Stimulated activated CD8-positive, alpha-beta memory T cell treated with anti-CD3 and anti-CD28 coated beads, Interleukin-12 subunit alpha, Interleukin-12 subunit beta, amount 100 ng/mL, for 4 hours (primary cell): ENCODE data around the gene CXCL3.
"Not testable (repeated sequence)": the region's sequence is repeated elsewhere in the genome, so short reads cannot be mapped to it uniquely, and the experiment has no call there.

Source experiments
- DNase-seq: peaks from one replicate; pipeline ENCODE4 v3.0.0-alpha.2; 2020; ENCODE audit warnings: low read depth

The CXCL3 gene

DNA sequence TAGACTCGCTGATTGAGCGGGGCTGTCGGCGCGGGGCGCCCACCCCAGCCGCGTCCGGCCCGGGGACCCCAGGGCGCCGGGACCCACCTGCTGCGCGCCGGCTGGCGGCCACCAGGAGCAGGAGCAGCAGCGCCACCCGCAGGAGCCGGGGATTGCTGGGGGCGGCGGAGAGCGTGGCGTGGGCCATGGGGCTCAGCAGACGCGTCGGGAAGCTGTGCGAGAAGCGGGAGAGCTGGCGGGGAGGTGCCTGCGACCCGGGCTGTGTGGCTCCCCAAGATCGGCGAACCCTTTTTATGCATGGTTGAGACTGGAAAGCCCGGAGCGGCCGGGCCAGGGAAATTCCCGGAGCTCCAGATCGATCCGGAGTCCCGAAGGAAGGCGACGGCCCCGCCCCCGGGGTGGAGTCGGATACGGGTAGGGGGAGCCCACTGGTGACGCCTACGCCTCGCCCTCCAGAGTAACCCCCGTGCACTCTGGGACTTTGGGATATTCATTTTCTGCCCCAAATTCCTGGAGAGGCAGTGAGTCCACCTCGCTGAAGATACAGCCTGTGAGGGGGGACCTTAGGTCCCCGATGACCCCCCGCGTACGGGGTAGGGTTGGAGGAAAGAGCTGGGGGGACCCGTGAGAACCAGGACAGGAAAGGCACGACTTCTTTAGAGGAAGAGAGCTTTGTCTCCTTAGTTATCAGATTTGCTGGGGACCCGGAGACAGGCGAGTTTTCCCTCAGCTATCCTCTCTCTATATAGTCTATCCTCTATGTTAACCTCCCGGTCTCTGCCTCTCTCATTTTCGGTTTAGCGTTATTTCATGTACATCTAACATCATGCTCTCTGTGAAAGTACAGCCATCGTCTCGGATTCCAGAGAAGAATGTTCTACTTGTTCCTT is at the start of gene CXCL3:
Gene CXCL3, minus strand, starts transcription at position 265 of the 890 bp plus-strand sequence. Its CDS starts 78 bp downstream, at position 187.
- DNase-seq, result no peak

DNA sequence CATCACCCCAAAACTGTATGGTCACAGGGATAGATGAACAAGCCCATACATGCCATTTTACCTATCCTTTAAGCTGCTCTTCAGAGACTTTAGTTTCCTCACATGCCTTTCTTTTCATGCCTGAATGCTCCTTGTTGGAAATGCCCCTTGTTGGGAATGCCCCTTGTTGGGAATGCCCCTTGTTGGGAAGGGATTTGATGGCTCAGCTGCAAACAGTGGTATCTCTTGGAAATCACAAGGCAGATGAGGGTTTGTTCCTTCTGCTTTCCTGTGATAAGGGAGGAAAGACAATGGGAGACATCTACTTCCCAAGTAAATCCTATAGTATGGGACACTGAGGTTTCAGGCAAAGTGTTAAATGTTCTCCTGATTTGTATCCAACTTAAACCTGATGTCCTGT is 49.0 kb upstream of the CXCL3 start:
- DNase-seq, result no peak

DNA sequence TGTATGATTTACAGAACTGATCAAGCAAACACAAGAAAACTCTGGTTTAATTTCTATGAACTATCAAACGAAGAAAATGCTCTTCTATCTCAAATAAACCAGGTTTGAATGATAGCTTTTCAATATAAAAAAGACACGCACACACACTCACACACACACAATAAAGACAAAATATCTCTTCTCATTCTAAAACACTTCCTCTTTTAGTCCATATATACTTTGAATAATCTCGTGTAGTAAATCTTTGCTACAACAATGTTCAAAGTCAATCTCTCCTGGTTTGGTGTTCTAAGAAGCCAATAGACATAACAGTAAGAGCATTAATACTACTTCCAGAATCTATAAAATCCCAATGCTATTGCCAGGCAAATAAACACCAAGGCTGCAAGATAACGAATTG is 47.2 kb upstream of the CXCL3 start:
- no peak for DNase-seq

DNA sequence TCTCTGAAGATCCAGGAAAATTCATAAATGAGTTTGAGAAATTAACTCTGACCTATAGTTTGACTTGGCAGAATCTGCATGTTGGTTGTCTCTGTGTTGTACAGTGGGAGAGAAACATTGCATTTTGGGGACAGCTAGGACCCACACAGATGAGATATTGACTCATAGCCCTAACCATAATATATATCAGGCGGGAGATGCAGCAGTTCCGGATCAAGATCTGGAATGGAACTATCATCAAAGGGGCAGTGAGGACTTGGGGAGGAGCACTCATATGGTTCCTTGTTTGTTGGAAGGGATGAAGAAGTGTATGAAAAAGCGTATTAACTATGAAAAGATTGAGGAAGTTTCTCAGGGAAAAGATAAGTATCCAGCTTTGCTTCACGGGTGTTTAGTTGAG is 46.5 kb upstream of the CXCL3 start:
- DNase-seq, result no peak

DNA sequence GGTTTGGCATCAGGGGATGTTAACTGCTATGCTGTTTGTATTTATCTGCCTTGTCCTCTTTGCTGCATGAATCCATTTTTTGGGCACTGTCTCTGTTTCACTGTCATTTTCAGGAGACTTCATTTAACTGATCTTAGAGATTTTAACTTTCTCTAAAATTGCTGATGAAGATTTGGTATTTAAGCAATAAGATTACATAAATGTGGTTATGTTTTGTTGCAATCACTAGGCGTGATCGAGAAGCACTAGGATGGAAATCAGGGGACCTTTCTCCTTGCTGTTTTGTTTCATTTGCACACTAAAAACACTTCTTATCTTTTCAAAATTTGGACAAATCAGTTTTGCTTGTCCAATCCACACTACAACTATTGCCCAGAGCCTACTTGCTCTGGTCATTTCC is 45.1 kb upstream of the CXCL3 start:
- no peak for DNase-seq

DNA sequence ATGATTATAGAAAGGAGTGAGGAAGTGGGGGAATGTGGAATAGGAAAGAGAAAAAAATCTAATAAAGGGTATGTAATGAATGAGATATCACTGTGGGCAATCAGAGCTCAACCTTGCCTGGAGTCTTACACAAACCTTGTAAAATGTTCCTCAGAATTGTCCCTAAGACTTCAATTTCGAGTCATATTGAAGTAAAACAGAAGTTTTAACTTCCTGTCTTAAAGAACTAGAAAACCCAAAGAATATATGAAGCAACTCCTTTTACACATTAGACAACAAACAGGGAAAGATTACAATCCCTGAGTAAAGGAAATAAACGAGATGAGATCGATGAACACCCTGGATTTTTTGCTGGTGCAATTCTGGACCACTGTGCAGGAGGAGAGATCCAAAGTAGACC is 42.5 kb upstream of the CXCL3 start:
- no peak for DNase-seq

DNA sequence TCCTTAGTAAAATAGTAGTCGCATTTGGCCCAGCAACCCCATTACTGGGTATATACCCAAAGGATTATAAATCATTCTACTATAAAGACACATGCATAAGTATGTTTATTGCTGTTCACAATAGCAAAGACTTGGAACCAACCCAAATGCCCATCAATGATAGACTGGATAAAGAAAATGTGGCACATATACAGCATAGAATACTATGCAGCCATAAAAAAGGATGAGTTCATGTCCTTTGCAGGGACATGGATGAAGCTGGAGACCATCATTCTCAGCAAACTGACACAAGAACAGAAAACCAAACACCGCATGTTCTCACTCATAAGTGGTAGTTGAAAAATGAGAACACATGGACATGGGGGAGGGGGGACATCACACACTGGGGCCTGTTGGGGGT is 41.9 kb upstream of the CXCL3 start:
- not testable (repeated sequence) for DNase-seq

DNA sequence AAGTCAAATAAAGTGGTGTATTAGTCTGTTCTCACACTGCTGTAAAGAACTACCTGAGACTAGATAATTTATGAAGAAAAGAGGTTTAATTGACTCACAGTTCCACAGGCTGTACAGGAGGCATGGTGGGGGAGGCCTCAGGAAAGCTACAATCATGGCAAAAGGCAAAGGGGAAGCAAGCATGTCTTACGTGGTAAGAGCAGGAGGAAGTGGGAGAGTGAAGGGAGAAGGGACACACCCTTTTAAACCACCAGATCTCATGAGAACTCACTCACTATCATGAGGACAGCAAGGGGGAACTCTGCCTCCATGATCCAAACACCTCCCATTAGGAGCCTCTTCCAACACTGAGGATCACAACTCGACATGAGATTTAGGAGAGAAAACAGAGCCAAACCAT is 40.5 kb upstream of the CXCL3 start:
- DNase-seq, result not testable (repeated sequence)

DNA sequence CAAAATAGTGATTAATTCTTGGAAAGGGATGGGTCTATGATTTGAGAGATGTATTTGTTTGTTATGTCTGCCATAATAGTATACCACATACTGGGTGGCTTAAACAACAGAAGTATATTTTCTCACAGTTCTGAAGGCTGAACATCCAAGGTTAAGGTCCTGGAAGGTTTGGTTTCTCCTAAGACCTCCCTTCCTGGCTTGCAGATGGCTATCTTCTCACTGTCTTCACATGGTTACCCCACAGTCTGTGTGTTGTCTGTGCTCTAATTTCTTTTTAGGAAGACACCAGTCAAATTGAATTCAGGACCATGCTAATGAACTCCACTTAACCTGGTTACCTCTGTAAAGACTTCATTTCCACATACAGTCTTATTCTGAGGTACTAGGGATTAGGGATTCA is 34.9 kb upstream of the CXCL3 start:
- no peak for DNase-seq

DNA sequence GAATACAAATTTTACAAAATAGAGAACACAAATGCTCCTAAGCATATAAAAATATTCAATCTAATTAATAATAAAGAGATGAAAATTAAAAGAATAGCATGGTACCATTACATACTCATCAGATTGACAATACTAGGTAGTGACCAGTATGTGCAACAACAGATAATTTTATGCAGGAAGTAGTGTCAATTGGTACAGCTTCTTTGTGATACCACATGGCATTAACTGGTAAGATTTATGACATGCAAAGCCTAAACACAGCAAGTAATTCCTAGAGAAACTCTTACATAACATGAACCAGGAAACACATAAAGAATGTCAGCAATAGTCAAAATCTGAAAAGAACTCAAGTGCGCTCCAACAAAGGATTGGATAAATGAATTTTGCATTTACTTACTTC is 34.2 kb upstream of the CXCL3 start:
- DNase-seq, result no peak

DNA sequence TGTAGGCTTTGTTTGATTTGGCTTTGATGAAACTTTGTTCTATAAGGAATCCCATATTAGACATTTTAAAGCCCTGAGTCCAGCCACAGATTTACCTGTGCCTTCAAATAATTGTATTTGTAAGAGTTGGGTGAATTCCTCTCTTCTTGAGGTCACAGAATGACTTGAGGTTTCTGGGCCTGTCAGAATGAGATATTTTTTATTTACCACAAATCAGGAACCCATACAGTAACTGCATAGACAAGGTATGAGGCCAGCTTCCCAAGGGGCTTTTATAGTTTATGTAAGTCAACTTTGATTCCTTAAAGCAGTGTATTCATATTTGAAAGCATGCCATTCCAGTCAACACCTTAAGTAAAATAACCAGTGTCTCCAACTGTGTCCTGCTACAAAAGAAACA is 29.1 kb upstream of the CXCL3 start:
- DNase-seq, result no peak

DNA sequence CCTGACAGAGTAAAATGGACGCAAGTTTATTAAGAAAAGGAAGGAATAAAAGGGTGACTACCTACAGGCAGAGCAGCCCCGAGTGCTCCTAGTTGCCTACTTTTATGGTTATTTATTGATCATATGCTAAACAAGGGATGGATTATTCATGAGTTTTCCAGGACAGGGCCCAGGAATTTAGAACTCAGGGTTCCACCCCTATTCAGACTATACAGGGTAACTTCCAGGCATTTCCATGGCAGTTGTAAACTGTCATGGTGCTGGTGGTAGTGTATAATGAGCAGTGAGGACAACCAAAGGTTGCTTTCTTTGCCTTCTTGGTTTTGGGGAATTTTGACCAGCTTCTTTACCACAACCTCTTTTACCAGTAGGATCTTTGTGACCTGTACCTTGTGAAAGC is 27.7 kb upstream of the CXCL3 start:
- DNase-seq, result no peak

DNA sequence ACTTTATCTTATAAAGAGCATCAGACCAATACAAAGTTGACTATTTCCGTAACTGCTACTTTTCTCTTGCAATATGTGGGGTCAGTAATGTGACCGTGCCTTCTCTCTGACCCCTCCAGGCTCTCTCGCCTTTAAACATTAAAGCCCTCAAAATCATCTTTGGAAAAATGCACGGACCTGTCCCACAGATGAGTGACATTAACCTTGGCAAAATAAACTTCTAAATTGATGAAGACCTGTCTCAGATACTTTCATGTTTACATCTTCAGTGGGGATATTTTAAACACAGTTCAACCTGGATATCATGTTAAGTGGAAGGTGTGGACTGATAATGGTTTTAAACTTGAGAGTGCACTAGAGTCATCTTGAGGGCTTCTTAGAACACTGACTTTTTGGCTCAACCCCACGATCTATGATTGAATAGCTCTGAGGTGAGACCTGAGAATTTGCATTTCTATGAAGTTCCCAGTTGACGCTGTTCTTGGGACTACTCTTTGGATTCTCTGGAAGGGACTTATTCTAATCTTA is 26.7 kb upstream of the CXCL3 start:
- no peak for DNase-seq

DNA sequence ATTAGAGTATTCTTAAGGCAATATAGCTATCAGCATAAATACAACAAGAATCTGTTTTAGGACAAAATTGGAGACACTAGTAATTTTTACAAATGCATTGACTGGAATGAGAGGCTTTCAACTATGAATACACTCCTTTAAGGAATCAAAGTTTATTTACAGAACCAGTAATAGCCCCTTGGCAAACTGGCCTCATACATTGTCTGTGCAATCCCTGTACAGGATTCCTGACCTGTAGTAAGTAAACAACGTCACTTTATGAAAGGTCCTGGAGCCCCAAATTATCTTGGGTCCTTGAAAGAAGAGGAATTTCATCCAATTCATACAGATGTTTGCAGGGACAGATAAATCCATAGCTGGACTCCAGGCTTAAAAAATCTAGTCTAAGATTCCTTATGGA is 25.4 kb upstream of the CXCL3 start:
- no peak for DNase-seq

DNA sequence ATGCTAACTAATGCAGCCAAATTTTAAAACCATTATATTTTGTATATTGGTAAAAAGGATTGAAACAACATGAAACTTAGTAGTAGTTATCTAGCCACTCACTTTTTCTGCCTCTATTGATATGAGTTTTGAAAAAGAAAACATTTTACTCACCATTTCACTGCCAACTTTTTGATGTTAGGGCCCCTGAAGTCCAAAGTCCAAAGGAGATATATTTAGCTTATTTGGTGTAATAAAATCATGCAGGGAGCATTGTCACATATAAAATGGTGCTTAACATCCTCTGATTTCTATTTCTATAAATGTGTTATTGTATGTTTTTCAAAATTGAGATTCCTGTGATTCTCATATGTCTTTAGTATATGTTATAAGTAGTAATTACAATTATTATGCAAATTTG is 24.5 kb upstream of the CXCL3 start:
- no peak for DNase-seq

DNA sequence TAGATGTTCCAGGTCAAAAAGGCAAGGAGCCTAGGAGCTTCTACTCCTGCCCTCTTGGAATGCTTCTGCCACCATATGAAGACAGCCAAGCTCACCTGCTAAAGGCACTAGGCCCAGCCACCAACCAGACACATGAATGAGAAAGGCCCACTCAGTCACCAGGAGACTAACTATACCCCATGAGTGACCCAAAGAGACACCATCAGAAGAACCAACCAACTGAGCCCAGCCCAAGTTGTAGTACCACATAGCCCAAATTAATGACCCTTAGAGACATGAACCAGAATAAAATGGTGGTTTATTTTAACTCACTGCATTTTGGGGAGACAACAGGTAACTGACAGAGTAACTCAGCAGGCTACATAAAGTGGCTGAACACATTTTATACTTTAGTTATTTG is 22.9 kb upstream of the CXCL3 start:
- no peak for DNase-seq

DNA sequence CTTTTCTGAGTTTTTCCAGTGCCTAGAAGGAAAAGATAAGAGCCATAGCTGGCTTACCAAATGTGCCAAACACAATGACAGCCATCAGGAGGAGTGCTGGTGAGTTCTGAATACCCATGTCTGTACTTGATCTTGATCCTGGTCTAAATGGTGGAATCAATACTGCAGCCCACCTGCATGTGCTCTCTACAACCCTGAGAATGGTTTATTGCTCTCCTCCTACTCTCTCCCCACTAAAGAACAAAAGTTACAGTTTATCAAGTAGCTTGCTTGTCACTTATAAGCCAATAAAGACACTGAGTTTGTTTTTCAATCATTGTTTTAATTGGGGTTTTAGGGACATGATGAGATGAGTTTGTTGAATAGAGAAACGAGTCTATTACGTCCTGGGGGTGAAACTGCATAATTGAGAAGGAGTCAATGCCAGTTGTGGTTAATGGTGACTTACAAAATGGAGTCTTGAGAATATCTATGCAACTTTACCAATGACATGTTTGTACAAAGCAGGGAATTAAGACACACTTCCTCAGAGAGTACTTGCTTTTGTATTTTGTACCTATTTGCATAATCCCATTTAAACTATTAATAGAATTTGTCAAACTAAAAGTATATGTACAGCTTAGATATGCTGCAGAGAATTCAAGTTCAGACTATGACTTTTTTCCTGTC is 20.8 kb upstream of the CXCL3 start:
- no peak for DNase-seq

DNA sequence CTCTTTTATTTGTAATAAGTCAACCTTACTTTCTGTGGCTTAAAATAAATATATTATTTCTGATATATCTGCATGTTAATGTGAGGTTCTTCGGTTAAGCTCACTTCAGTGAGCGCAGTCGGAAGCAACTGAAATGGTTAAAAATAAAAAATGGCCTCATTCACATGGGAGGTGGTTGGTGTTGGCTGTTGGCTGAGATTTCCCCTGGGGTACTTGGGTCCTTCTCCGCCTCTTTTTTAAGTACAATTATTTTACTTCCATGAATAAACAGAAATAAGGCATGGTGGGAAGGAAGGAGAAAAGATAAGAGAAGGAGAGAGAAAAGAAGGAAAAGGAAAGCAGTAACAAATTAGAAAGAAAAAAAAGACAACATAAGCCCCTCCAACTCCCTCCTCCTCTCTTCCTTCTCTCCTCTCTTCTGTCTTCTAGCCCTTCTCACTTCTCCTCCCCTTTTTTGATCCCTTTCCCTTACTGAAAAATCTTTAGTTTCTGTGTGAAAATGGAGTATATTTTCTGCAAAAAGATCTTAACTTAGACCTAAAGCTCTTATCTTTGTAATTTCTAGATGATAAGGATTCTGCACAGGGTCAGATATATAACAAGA is 19.7 kb upstream of the CXCL3 start:
- no peak for DNase-seq

DNA sequence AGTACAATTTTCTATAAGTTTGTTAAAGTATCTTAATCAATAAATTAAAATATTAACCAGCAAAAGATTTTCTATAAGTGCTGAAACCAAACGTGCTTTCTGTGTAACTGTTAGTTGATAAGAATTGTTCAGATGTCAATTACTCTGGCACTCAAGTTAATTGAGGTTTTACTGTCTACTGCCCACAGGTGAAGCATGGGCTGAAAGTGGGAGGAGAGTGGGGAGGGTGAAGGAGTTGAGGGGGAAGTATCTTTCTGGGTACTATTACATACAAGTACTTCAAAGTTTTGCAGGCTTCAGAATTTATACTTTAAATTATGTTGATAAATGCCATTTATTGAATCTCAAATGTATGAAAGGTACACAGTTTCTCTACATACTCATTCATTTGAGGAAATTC is 19.1 kb upstream of the CXCL3 start:
- DNase-seq, result no peak

DNA sequence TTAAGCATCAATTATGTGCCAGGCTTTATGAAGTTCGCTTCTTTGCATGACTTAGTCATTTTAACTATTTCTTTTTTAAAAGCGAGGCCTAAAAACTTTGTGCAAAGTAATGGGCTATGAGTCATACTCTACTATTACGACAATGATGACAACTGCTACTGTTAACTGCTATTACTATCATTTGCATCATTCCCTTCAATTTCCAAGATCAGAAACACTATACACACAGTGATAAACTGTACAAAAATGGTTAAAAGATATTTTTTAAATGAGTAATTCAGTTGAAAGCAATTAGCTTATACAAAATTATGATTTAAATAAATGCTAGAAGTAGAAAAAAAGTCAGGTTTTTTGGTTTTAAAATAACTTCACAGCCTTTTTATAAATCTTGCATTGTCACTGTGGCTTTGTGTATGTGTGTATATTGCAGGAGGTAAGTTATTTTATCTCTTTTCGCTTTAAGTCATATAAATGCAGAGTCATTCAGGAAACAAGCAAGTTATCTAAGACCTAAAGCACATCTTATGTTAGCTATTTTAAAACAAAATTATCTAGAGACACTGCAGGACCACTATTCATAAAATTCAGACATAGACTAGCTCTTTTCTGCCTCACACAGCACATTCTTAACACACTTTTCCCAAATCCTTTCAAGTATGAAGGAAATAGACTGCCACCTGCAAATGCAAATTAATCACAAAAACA is 18.5 kb upstream of the CXCL3 start:
- no peak for DNase-seq

DNA sequence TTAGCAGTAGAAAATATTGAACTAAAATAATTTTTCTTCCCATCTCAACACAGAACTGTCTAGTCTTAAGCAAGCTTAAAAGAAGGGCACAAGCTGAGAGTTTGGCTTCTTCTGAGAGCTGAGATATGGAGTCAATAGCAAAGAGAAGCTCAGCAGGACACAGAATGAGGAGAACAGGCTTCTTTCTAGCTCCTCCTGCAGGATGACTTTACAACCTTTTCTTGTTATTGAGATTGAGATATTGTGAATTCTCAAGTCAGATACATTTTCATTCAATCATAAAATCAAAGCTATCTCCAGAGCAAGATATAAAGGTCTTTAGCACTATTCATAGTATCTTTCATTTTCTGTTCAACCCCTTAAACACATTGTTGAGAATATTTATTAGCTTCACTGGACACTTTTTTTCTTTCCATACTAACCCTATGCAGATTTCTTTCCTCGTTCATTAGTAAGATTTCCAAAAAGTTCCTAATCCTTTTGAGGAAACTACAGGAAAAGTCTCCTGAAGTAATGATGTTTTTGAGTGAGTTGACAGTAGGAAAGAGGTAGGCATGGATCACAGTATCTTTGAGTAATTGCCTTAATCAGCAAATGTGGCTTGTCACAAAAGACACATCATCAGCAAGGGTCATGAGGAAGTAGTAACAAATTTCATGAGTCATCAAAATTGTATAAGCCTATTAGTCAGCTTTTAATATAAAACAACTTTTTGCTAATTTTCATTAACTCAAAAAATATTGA is 17.8 kb upstream of the CXCL3 start:
- no peak for DNase-seq

DNA sequence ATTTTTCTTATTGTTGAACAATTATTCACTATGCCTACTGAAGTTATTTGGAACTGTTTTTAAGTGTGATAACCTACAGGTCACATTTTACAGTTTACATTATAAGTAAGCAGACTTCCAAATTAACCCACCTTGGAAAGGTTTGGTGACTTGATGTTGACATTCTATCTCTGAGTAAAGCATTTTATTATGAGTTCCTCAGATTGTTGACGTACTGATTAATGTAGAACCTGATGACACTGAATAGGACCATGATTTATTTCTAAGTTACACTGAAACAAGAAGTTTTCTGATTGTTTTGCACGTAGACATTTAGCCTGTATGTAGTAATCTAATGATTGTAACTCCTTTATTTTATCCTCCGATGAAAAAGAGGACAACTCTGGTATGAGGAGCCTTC is 17.0 kb upstream of the CXCL3 start:
- DNase-seq, result no peak
